HCT116 (cell line): Measurements from ENCODE around the gene FAM3B. TPM values are rescaled to one million over a fixed set of nuclear protein-coding genes. Genes with fewer than 3 reads are reported as not detected.

Experiments
- ATAC-seq: fragments of 200-7000 bp; cut with Tn5 transposase; 2 replicates; pipeline ENCODE4 v1.9.1; 2020; ENCODE audit warnings: mild to moderate bottlenecking, moderate library complexity
- BruUV-seq: library from RNA; stranded (reverse); fragments of 400-500 nt; replicated peaks from 2 replicates; lab custom pipeline; 2021; lab: Mats Ljungman, UMichigan
- CTCF ChIA-PET: fragments of 300-600 bp; sonication (Branson Sonifier 250); formaldehyde crosslinking; loops from one replicate; lab custom pipeline; 2021; ENCODE audit warnings: antibody characterized with exemption; lab: Charles Lee
- POLR2A ChIA-PET: fragments of 300-600, 350-600 bp; sonication (Branson Sonifier 250); formaldehyde crosslinking; loops from one replicate; lab custom pipeline; 2021; ENCODE audit warnings: antibody characterized with exemption; lab: Charles Lee
- RAD21 ChIA-PET, 2 experiments: fragments of 300-600 bp; sonication (Branson Sonifier 250); formaldehyde crosslinking; loops; one replicate each; lab custom pipeline; 2023; ENCODE audit warnings: low total read pairs in 2 of 2; ENCODE audit not compliant: uncharacterized antibody in 2 of 2, unreplicated experiment in 2 of 2, low non-redundant PET in 1 of 2; lab: Charles Lee
- DNase-seq: peaks from one replicate; pipeline ENCODE4 v3.0.0-alpha.2; 2010; ENCODE audit warnings: low read depth, low spot score
- H2AFZ ChIP-seq: fragments of 200-600 bp; shearing (Covaris generic), sonication (generic); 2 replicates; pipeline ENCODE4 v1.6.1; 2017; ENCODE audit warnings: low read depth, mixed run types, mixed read lengths, antibody characterized with exemption, low read length; ENCODE audit not compliant: poor library complexity, severe bottlenecking
- H3K27ac ChIP-seq: 2 replicates; pipeline ENCODE4 v1.5.1; 2012; ENCODE audit warnings: low read depth, low read length
- H3K27me3 ChIP-seq: fragments of 200-600 bp; sonication (generic); 2 replicates; pipeline ENCODE4 v1.6.1; 2016; ENCODE audit warnings: mixed run types, low read length, mixed read lengths; ENCODE audit not compliant: insufficient read depth
- H3K36me3 ChIP-seq, 2 experiments: fragments of 200-500 bp in 1 of 2; fragments of 200-600 bp in 1 of 2; sonication (Bioruptor generic) in 1 of 2; sonication (generic) in 1 of 2; 2 replicates each; pipeline versions ENCODE4 v1.5.1 to v1.6.1; 2014 to 2016; ENCODE audit warnings: low read length in 2 of 2, inconsistent platforms in 1 of 2, mixed read lengths in 1 of 2, mixed run types in 1 of 2; ENCODE audit not compliant: insufficient read depth in 2 of 2, control insufficient read depth in 1 of 2
- H3K4me1 ChIP-seq, 2 experiments: fragments of 200-600 bp in 1 of 2; sonication (generic) in 1 of 2; 2 replicates each; pipeline versions ENCODE4 v1.5.1 to v1.6.1; 2012 to 2017; ENCODE audit warnings: low read length in 2 of 2, inconsistent platforms in 1 of 2, mild to moderate bottlenecking in 1 of 2, mixed read lengths in 1 of 2, mixed run types in 1 of 2, moderate library complexity in 1 of 2; ENCODE audit not compliant: insufficient read depth in 2 of 2, control insufficient read depth in 1 of 2
- H3K4me2 ChIP-seq: fragments of 200-600 bp; sonication (generic); 2 replicates; pipeline ENCODE4 v1.6.1; 2017; ENCODE audit warnings: mixed run types, low read length, mixed read lengths
- H3K4me3 ChIP-seq, 2 experiments: fragments of 200-600 bp in 1 of 2; sonication (generic) in 1 of 2; replicated peaks in 1 of 2; 2 replicates each; pipeline ENCODE4 v1.5.1; 2011 to 2016; ENCODE audit warnings: low read length in 2 of 2, control low read depth in 1 of 2, low read depth in 1 of 2, mild to moderate bottlenecking in 1 of 2, mixed read lengths in 1 of 2, mixed run types in 1 of 2
- H3K79me2 ChIP-seq: fragments of 200-600 bp; sonication (generic); 2 replicates; pipeline ENCODE4 v1.6.1; 2017; ENCODE audit warnings: mild to moderate bottlenecking, mixed run types, low read length, moderate library complexity, mixed read lengths; ENCODE audit not compliant: insufficient read depth
- H3K9ac ChIP-seq: fragments of 200-600 bp; sonication (generic); 2 replicates; pipeline ENCODE4 v1.6.1; 2016; ENCODE audit warnings: low read length, mixed read lengths
- H3K9me2 ChIP-seq: fragments of 200-600 bp; sonication (generic), shearing (Covaris generic); 2 replicates; pipeline ENCODE4 v1.6.1; 2017; ENCODE audit warnings: mixed run types, mild to moderate bottlenecking, moderate library complexity; ENCODE audit not compliant: insufficient read depth
- H3K9me3 ChIP-seq, 2 experiments: fragments of 200-500 bp in 1 of 2; fragments of 200-600 bp in 1 of 2; sonication (Bioruptor generic) in 1 of 2; sonication (generic) in 1 of 2; 2 replicates each; pipeline ENCODE4 v1.6.1; 2014 to 2017; ENCODE audit warnings: low read length in 2 of 2, mixed read lengths in 2 of 2, inconsistent platforms in 1 of 2, low read depth in 1 of 2, mild to moderate bottlenecking in 1 of 2, mixed run types in 1 of 2, moderate library complexity in 1 of 2; ENCODE audit not compliant: control insufficient read depth in 1 of 2, insufficient read depth in 1 of 2
- H4K20me1 ChIP-seq: fragments of 200-600 bp; sonication (generic), shearing (Covaris generic); 2 replicates; pipeline ENCODE4 v1.6.1; 2017; ENCODE audit warnings: mixed run types, mild to moderate bottlenecking, moderate library complexity; ENCODE audit not compliant: insufficient read depth
- ATF3 ChIP-seq: IDR thresholded peaks from 2 replicates; pipeline ENCODE4 v1.6.1; 2012
- CEBPB ChIP-seq: IDR thresholded peaks from 2 replicates; pipeline ENCODE4 v1.6.1; 2012; ENCODE audit warnings: low read depth
- CTCF ChIP-seq, 3 experiments: fragments of 200-600 bp in 1 of 3; sonication (generic) in 1 of 3; IDR thresholded peaks in 2 of 3; conservative IDR thresholded peaks in 1 of 3; 2 replicates each; pipeline ENCODE4 v1.5.1; 2012 to 2017; ENCODE audit warnings: low read depth in 2 of 3, low read length in 2 of 3, antibody characterized with exemption in 1 of 3, borderline replicate concordance in 1 of 3, control low read depth in 1 of 3, mild to moderate bottlenecking in 1 of 3, mixed read lengths in 1 of 3, mixed run types in 1 of 3, moderate library complexity in 1 of 3; ENCODE audit not compliant: insufficient read depth in 1 of 3
- ELF1 ChIP-seq: IDR thresholded peaks from 2 replicates; pipeline ENCODE4 v1.6.1; 2012; ENCODE audit warnings: low read depth, borderline replicate concordance
- EZH2phosphoT487 ChIP-seq: fragments of 200-600 bp; IDR thresholded peaks from 2 replicates; pipeline ENCODE4 v1.6.1; 2018; ENCODE audit warnings: antibody characterized with exemption, borderline replicate concordance
- FOSL1 ChIP-seq: IDR thresholded peaks from 2 replicates; pipeline ENCODE4 v1.6.1; 2012; ENCODE audit warnings: low read depth
- JUND ChIP-seq: IDR thresholded peaks from 2 replicates; pipeline ENCODE4 v1.6.1; 2012
- POLR2A ChIP-seq: IDR thresholded peaks from 2 replicates; pipeline ENCODE4 v1.7.0; 2011; ENCODE audit warnings: borderline replicate concordance; ENCODE audit not compliant: insufficient read depth, insufficient read length; ENCODE audit errors: extremely low read depth
- SP1 ChIP-seq: IDR thresholded peaks from 2 replicates; pipeline ENCODE4 v1.6.1; 2012; ENCODE audit warnings: low read depth
- SRF ChIP-seq: IDR thresholded peaks from 2 replicates; pipeline ENCODE4 v1.6.1; 2012; ENCODE audit warnings: low read depth
- YY1 ChIP-seq: IDR thresholded peaks from 2 replicates; pipeline ENCODE4 v1.6.1; 2011; ENCODE audit warnings: low read length, low read depth, moderate library complexity, mild to moderate bottlenecking; ENCODE audit not compliant: insufficient replicate concordance; ENCODE audit errors: extremely low read depth
- ZNF274 ChIP-seq: fragments of 200-500 bp; sonication (Bioruptor generic); IDR thresholded peaks from 2 replicates; pipeline ENCODE4 v1.6.1; 2014; ENCODE audit warnings: mild to moderate bottlenecking, low read depth, low read length, inconsistent platforms
- intact Hi-C: fragments of 100-400 bp; cut with micrococcal nuclease; formaldehyde crosslinking; loops from 2 replicates; pipeline ENCODE4 v1.10.0; 2022
- total RNA-seq: library from RNA; stranded (reverse); gene quantifications from one replicate; pipeline ENCODE4 v1.2.1, GENCODE V29; 2021; ENCODE audit not compliant: unreplicated experiment
- TF ChIP-seq, protein P1 (sequence below): IDR thresholded peaks from 2 replicates; pipeline ENCODE4 v1.6.1; 2012
- TF ChIP-seq, protein P2 (sequence below): IDR thresholded peaks from 2 replicates; pipeline ENCODE4 v1.6.1; 2012; ENCODE audit warnings: low read depth

The FAM3B gene
- total RNA-seq, 1 experiment from 2014 or later = not detected

- no peak overlapping the region for H3K27ac ChIP-seq
- RAD21 ChIA-PET = no interaction called here
- no peak overlapping the region for H3K4me2 ChIP-seq
- ATAC-seq (no peak), DNase-seq (no peak)
- intact Hi-C loops = no loop called here
- H3K79me2 ChIP-seq = no peaks in the 10 kb centered on the region
- no peaks in the 10 kb centered on the region for H3K36me3 ChIP-seq
- H3K9me2 ChIP-seq = no peaks in the 10 kb centered on the region
- H3K4me1 ChIP-seq = no peaks in the 10 kb centered on the region
- H3K9ac ChIP-seq = no peak overlapping the region
- no peaks in the 10 kb centered on the region for H3K9me3 ChIP-seq
- no peak overlapping the region for H2AFZ ChIP-seq
- CTCF ChIA-PET = no interaction called here
- no peak overlapping the region for H3K4me3 ChIP-seq
- TF ChIP-seq EZH2phosphoT487 = no peak
- no peak for TF ChIP-seq FOSL1
- TF ChIP-seq CTCF (IDR thresholded peaks at IDR 0.05 in 2 of 3, conservative IDR thresholded peaks at IDR 0.05 in 1 of 3; ENCODE audit: borderline replicate concordance in 1 of 3, insufficient read depth in 1 of 3, low read depth in 2 of 3, low read length in 2 of 3) = no peak
- no peak for TF ChIP-seq SP1
- no peak for TF ChIP-seq ZNF274
- TF ChIP-seq YY1 = no peak
- no peak for TF ChIP-seq ELF1
- TF ChIP-seq POLR2A = no peak
- TF ChIP-seq, protein P1, sequence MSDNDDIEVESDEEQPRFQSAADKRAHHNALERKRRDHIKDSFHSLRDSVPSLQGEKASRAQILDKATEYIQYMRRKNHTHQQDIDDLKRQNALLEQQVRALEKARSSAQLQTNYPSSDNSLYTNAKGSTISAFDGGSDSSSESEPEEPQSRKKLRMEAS = no peak
- TF ChIP-seq, protein P2, sequence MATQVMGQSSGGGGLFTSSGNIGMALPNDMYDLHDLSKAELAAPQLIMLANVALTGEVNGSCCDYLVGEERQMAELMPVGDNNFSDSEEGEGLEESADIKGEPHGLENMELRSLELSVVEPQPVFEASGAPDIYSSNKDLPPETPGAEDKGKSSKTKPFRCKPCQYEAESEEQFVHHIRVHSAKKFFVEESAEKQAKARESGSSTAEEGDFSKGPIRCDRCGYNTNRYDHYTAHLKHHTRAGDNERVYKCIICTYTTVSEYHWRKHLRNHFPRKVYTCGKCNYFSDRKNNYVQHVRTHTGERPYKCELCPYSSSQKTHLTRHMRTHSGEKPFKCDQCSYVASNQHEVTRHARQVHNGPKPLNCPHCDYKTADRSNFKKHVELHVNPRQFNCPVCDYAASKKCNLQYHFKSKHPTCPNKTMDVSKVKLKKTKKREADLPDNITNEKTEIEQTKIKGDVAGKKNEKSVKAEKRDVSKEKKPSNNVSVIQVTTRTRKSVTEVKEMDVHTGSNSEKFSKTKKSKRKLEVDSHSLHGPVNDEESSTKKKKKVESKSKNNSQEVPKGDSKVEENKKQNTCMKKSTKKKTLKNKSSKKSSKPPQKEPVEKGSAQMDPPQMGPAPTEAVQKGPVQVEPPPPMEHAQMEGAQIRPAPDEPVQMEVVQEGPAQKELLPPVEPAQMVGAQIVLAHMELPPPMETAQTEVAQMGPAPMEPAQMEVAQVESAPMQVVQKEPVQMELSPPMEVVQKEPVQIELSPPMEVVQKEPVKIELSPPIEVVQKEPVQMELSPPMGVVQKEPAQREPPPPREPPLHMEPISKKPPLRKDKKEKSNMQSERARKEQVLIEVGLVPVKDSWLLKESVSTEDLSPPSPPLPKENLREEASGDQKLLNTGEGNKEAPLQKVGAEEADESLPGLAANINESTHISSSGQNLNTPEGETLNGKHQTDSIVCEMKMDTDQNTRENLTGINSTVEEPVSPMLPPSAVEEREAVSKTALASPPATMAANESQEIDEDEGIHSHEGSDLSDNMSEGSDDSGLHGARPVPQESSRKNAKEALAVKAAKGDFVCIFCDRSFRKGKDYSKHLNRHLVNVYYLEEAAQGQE = no peak
- no peak for TF ChIP-seq JUND
- no peak for TF ChIP-seq SRF
- TF ChIP-seq ATF3 = no peak
- TF ChIP-seq CEBPB = no peak
- TF ChIP-seq, all 23 proteins: peak for 0
- POLR2A ChIA-PET = no interaction called here
- Histone ChIP-seq H4K20me1 (no peaks in the 10 kb centered on the region), H3K27me3 (peaks cover 42% of the 10 kb centered on the region)
- no TSS peak for BruUV-seq
Observed at GRCh38 chr21:41349619-41350390, 33.2 kb downstream of the FAM3B start.
